Liver (tissue), 9 donors: ENCODE results near the gene RNFT2. TPM values are rescaled to one million over a fixed set of nuclear protein-coding genes. Genes with fewer than 3 reads are reported as not detected.

Experiments
- DNase-seq: peaks from one replicate; pipeline ENCODE4 v3.0.0-alpha.2; 2017; ENCODE audit warnings: low spot score
- H3K27ac ChIP-seq, 2 donors: one replicate each; pipeline ENCODE4 v1.7.0; 2013; ENCODE audit warnings: inconsistent platforms in 2 of 2, low read length in 2 of 2, control low read depth in 1 of 2, low read depth in 1 of 2, mild to moderate bottlenecking in 1 of 2
- H3K27me3 ChIP-seq, 4 donors: one replicate each; pipeline versions ENCODE4 v1.6.1 to v1.7.0; 2013; ENCODE audit warnings: low read length in 3 of 4, inconsistent platforms in 1 of 4, mild to moderate bottlenecking in 1 of 4, moderate library complexity in 1 of 4; ENCODE audit not compliant: control insufficient read depth in 4 of 4, insufficient read depth in 4 of 4
- H3K36me3 ChIP-seq, 4 donors: one replicate each; pipeline versions ENCODE4 v1.6.1 to v1.7.0; 2013; ENCODE audit warnings: low read length in 3 of 4, mild to moderate bottlenecking in 3 of 4, low read depth in 1 of 4, moderate library complexity in 1 of 4; ENCODE audit not compliant: control insufficient read depth in 4 of 4, insufficient read depth in 3 of 4
- H3K4me1 ChIP-seq, 4 donors: one replicate each; pipeline versions ENCODE4 v1.6.1 to v1.7.0; 2013; ENCODE audit warnings: low read length in 3 of 4, mild to moderate bottlenecking in 3 of 4, moderate library complexity in 1 of 4; ENCODE audit not compliant: control insufficient read depth in 4 of 4, insufficient read depth in 4 of 4
- H3K4me3 ChIP-seq, 3 donors: one replicate each; pipeline versions ENCODE4 v1.6.1 to v1.7.0; 2013; ENCODE audit warnings: low read length in 3 of 3, control low read depth in 1 of 3, low read depth in 1 of 3, mild to moderate bottlenecking in 1 of 3
- H3K9ac ChIP-seq, 2 donors: one replicate each; pipeline ENCODE4 v1.7.0; 2013; ENCODE audit warnings: low read length in 2 of 2, mild to moderate bottlenecking in 2 of 2, moderate library complexity in 2 of 2, control low read depth in 1 of 2, low read depth in 1 of 2
- H3K9me3 ChIP-seq, 4 donors: one replicate each; pipeline versions ENCODE4 v1.6.1 to v1.7.0; 2013; ENCODE audit warnings: low read length in 3 of 4; ENCODE audit not compliant: control insufficient read depth in 4 of 4
- EGR1 ChIP-seq, 2 donors: IDR thresholded peaks; 2 replicates each; pipeline ENCODE4 v1.6.1; 2016 to 2018; ENCODE audit warnings: antibody characterized with exemption in 2 of 2, low read depth in 2 of 2
- FOXA1 ChIP-seq: IDR thresholded peaks from 2 replicates; pipeline ENCODE4 v1.6.1; 2016; ENCODE audit warnings: antibody characterized with exemption
- FOXA2 ChIP-seq: IDR thresholded peaks from 2 replicates; pipeline ENCODE4 v1.6.1; 2016; ENCODE audit warnings: antibody characterized with exemption
- GABPA ChIP-seq, 2 donors: IDR thresholded peaks in 1 of 2; conservative IDR thresholded peaks in 1 of 2; 2 replicates each; pipeline ENCODE4 v1.6.1; 2016; ENCODE audit warnings: antibody characterized with exemption in 2 of 2, mild to moderate bottlenecking in 1 of 2, moderate library complexity in 1 of 2
- HNF4A ChIP-seq, 2 donors: conservative IDR thresholded peaks; 2 replicates each; pipeline ENCODE4 v1.6.1; 2016; ENCODE audit warnings: antibody characterized with exemption in 2 of 2, mild to moderate bottlenecking in 2 of 2
- HNF4G ChIP-seq: IDR thresholded peaks from 2 replicates; pipeline ENCODE4 v1.6.1; 2016; ENCODE audit warnings: antibody characterized with exemption
- JUND ChIP-seq, 2 donors: IDR thresholded peaks; 2 replicates each; pipeline ENCODE4 v1.6.1; 2016; ENCODE audit warnings: antibody characterized with exemption in 2 of 2
- RAD21 ChIP-seq, 2 donors: IDR thresholded peaks; 2 replicates each; pipeline ENCODE4 v1.6.1; 2016; ENCODE audit warnings: antibody characterized with exemption in 2 of 2, mild to moderate bottlenecking in 2 of 2
- RXRA ChIP-seq, 2 donors: IDR thresholded peaks; 2 replicates each; pipeline ENCODE4 v1.6.1; 2017 to 2018; ENCODE audit warnings: antibody characterized with exemption in 2 of 2, mild to moderate bottlenecking in 1 of 2
- SP1 ChIP-seq: IDR thresholded peaks from 2 replicates; pipeline ENCODE4 v1.6.1; 2018; ENCODE audit warnings: antibody characterized with exemption, mild to moderate bottlenecking
- TAF1 ChIP-seq: conservative IDR thresholded peaks from 2 replicates; pipeline ENCODE4 v1.6.1; 2016; ENCODE audit warnings: antibody characterized with exemption, mild to moderate bottlenecking
- YY1 ChIP-seq: IDR thresholded peaks from 2 replicates; pipeline ENCODE4 v1.6.1; 2016; ENCODE audit warnings: antibody characterized with exemption, mild to moderate bottlenecking
- WGBS: extraction: QIAGEN DNeasy Blood & Tissue Kit; methylation state at CpG from one replicate; pipeline ENCODE4 v1.1.7; 2013; 5-methylcytosine and 5-hydroxymethylcytosine counted together
- polyA plus RNA-seq, 2 donors: library from polyadenylated mRNA; stranded (reverse) in 1 of 2; unstranded in 1 of 2; fragments of 200-250 nt in 1 of 2; fragments of >200 nt in 1 of 2; fragmentation: Nextera tagmentation in 1 of 2; extraction: Ambion mirVana in 1 of 2; gene quantifications; one replicate each; pipeline versions ENCODE4 v1.2.1 to v1.2.3, GENCODE V29; 2013 to 2015
- total RNA-seq, 2 donors: library from RNA; depleted of rRNA; stranded (reverse); fragments of >200 nt; gene quantifications; one replicate each; pipeline ENCODE4 v1.2.3, GENCODE V29; 2014
- TF ChIP-seq, protein P1 (sequence below): IDR thresholded peaks from 2 replicates; pipeline ENCODE4 v1.6.1; 2016; ENCODE audit warnings: antibody characterized with exemption, mild to moderate bottlenecking
- TF ChIP-seq, protein P2 (sequence below): IDR thresholded peaks from 2 replicates; pipeline ENCODE4 v1.6.1; 2016; ENCODE audit warnings: antibody characterized with exemption
- TF ChIP-seq, protein P3 (sequence below): IDR thresholded peaks from 2 replicates; pipeline ENCODE4 v1.6.1; 2016; ENCODE audit warnings: antibody characterized with exemption
- TF ChIP-seq, protein P4 (sequence below): IDR thresholded peaks from 2 replicates; pipeline ENCODE4 v1.6.1; 2016; ENCODE audit warnings: antibody characterized with exemption
- donor health status: healthy.
- donor health status: healthy.
- donor health status: healthy.
- donor health status: healthy.
- donor health status: healthy.

RNFT2 gene
- total and polyA plus RNA-seq, 4 donors = 0.13 to 1.4 (median 0.19) TPM

DNA sequence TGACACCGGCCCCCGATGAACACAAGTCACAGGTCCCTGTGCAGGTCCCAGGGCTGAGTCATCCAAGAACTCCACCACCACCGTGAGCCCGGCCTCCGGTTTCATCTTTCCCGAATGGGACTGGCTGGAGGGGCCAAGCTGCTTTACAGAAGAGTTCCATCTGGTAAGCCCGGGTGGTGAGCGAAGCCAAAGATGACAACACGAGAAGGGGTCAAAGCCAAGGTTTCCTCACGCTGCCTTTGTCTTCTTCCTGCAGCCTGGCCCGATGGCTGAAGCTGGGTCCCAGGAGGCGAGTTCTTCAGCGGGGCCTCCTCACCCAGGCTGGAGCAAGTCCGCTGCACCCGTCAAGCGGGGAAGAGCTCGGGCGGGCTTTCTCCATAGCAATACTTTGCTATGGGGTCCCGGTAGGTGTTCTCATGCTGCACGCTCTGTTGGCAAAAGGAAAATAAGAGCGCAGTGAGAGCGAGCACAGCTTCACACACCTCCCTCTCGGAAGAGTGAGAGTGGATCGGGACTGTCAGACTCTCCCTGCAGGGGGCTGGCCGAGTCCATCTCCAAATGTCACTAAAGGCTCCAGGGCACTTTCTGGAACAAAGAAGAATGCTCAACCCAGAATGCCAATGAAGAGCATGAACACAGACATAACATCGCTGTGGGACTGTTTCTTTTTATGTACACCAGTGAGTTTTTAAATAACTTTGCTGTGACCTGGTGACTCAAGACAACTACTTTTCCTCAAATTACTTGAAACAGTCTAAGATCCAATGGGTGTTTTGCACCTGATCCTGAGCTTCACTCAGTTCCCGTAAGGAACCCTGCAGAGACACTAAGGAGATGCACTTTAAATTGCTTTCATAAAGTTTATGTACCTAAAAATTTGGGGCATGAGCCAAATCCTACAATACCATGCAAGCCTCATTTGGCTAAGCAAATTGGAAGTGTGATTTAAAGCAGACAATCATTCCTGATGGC is 20.4 kb upstream of the RNFT2 start:
- no peak overlapping the region for H3K27ac ChIP-seq
- TF ChIP-seq, protein P1, sequence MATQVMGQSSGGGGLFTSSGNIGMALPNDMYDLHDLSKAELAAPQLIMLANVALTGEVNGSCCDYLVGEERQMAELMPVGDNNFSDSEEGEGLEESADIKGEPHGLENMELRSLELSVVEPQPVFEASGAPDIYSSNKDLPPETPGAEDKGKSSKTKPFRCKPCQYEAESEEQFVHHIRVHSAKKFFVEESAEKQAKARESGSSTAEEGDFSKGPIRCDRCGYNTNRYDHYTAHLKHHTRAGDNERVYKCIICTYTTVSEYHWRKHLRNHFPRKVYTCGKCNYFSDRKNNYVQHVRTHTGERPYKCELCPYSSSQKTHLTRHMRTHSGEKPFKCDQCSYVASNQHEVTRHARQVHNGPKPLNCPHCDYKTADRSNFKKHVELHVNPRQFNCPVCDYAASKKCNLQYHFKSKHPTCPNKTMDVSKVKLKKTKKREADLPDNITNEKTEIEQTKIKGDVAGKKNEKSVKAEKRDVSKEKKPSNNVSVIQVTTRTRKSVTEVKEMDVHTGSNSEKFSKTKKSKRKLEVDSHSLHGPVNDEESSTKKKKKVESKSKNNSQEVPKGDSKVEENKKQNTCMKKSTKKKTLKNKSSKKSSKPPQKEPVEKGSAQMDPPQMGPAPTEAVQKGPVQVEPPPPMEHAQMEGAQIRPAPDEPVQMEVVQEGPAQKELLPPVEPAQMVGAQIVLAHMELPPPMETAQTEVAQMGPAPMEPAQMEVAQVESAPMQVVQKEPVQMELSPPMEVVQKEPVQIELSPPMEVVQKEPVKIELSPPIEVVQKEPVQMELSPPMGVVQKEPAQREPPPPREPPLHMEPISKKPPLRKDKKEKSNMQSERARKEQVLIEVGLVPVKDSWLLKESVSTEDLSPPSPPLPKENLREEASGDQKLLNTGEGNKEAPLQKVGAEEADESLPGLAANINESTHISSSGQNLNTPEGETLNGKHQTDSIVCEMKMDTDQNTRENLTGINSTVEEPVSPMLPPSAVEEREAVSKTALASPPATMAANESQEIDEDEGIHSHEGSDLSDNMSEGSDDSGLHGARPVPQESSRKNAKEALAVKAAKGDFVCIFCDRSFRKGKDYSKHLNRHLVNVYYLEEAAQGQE = no peak
- TF ChIP-seq, protein P2, sequence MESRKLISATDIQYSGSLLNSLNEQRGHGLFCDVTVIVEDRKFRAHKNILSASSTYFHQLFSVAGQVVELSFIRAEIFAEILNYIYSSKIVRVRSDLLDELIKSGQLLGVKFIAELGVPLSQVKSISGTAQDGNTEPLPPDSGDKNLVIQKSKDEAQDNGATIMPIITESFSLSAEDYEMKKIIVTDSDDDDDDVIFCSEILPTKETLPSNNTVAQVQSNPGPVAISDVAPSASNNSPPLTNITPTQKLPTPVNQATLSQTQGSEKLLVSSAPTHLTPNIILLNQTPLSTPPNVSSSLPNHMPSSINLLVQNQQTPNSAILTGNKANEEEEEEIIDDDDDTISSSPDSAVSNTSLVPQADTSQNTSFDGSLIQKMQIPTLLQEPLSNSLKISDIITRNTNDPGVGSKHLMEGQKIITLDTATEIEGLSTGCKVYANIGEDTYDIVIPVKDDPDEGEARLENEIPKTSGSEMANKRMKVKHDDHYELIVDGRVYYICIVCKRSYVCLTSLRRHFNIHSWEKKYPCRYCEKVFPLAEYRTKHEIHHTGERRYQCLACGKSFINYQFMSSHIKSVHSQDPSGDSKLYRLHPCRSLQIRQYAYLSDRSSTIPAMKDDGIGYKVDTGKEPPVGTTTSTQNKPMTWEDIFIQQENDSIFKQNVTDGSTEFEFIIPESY = no peak
- TF ChIP-seq, protein P3, sequence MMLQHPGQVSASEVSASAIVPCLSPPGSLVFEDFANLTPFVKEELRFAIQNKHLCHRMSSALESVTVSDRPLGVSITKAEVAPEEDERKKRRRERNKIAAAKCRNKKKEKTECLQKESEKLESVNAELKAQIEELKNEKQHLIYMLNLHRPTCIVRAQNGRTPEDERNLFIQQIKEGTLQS = no peak
- no peak for TF ChIP-seq EGR1 (IDR thresholded peaks at IDR 0.05; ENCODE audit: low read depth in 2 of 2)
- TF ChIP-seq SP1 = no peak
- TF ChIP-seq YY1 = no peak
- no peak for TF ChIP-seq TAF1
- TF ChIP-seq JUND (IDR thresholded peaks at IDR 0.05) = no peak
- no peak for TF ChIP-seq GABPA (IDR thresholded peaks at IDR 0.05 in 1 of 2, conservative IDR thresholded peaks at IDR 0.05 in 1 of 2)
- TF ChIP-seq FOXA1 = no peak
- TF ChIP-seq RAD21 (IDR thresholded peaks at IDR 0.05) = no peak
- TF ChIP-seq, protein P4, sequence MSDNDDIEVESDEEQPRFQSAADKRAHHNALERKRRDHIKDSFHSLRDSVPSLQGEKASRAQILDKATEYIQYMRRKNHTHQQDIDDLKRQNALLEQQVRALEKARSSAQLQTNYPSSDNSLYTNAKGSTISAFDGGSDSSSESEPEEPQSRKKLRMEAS = no peak
- no peak for TF ChIP-seq HNF4A (conservative IDR thresholded peaks at IDR 0.05)
- TF ChIP-seq FOXA2 = no peak
- peaks cover 2 to 17% (median 10%) of the 10 kb centered on the region in 4 donors for H3K36me3 ChIP-seq
- no peak for DNase-seq
- H3K4me1 ChIP-seq = no peaks in the 10 kb centered on the region
- H3K9me3 ChIP-seq = no peaks in the 10 kb centered on the region
- H3K27me3 ChIP-seq = no peaks in the 10 kb centered on the region
- no peak overlapping the region for H3K4me3 ChIP-seq
- 93% methylated on average over 27 of the region's 27 CpGs for WGBS
- H3K9ac ChIP-seq = no peak overlapping the region

DNA sequence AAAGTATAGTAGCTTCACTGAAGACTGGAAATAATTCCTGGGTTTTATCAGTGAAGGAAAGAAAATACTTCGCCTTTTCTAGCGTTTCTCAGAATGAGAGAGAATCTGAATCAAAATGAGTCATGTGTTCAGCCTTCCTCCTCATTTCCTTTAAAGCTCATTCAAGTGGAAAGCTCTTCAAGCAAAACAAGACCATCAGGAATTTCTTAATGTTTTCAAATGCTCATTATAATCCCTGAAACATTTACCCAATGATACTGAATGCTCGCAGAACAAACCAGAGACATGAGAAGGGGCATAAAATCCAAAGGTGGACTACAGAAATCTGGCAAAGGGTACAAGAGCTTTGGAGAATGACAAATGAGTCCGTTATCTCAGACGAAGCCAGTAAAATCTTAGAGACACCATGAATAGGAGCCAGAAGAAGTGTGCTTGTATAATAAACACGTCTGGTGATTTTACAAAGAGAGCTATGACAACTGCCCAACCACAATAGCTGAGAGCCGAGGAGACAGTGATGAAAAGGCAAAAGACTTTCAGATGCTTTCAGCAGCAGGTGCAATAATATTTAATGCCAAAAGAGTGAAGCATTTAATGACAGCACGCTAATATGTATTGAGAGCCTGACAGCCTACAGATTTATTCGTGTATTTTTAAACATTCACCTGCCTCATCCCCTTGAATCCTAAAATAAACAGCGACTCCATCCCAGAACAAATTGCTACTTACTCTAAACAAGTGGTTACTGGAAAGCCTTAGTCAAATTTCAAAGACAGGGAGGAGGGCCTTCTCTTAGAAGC is 19.3 kb upstream of the RNFT2 start:
- Histone ChIP-seq H3K27me3 (no peaks in the 10 kb centered on the region), H3K9ac (no peak overlapping the region), H3K36me3 (peaks cover 2 to 19% (median 10%) of the 10 kb centered on the region in 4 donors), H3K27ac (no peak overlapping the region), H3K4me3 (no peak overlapping the region), H3K4me1 (no peaks in the 10 kb centered on the region), H3K9me3 (no peaks in the 10 kb centered on the region)
- no peak for DNase-seq
- WGBS = 89% methylated on average over 10 of the region's 10 CpGs
- TF ChIP-seq, protein P2 = no peak
- TF ChIP-seq, protein P4 = no peak
- TF ChIP-seq RXRA (IDR thresholded peaks at IDR 0.05) = no peak
- TF ChIP-seq EGR1 (IDR thresholded peaks at IDR 0.05; ENCODE audit: low read depth in 2 of 2) = no peak
- TF ChIP-seq TAF1 = no peak
- TF ChIP-seq HNF4G = no peak
- TF ChIP-seq, protein P3 = no peak
- TF ChIP-seq, protein P1 = no peak
- no peak for TF ChIP-seq FOXA1
